ENCODE measurements around the gene PIGM. TPM values are rescaled to one million over a fixed set of nuclear protein-coding genes. Genes with fewer than 3 reads are reported as not detected.

PIGM gene
- 4.7 and 4.9 TPM in 2 replicates for total RNA-seq (2014; rRNA removed; shearing (Covaris generic))

DNA sequence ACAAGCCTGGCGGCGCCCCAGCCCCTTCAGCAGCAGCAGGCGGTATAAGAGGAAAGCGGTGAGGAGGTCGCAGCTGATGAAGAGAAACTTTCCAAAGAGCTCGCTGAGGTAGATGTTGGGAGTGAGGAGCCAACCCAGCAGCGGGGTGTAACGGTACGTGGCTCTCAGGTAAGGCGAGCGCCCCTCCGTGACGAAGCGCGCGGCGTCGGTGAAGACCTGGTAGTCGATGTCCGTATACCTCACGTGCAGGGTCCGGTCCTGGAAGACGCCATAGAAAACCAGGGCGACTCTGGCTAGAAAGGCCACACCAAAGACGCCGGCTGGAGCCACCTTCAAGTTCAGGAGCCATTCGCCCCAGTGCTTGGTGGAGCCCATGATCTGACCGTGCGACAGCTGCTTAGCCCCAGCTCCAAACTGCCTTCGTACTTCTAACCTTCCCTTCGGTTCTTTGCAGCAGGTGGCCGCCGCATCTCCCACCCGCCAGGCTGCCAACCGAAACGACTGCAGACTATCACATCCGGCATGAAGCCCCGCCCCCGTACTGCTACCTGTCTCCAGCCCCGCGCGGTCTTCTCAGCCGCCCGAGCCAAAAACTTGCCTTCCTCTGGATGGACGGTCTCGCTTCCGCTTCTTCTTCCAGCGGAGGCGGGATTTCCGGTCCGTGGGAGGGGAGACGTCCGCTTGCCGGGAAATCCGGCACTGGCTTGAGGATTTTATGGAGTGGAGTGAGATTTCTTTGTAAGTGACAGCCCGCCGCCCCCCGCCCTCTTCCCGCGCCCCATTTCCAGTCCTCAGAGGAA, at the start of gene PIGM:
Gene PIGM (minus strand): TSS at position 626 of the 800 bp plus-strand sequence. CDS start 251 bp downstream, at position 375.
- peak; percentile 87 for DNase-seq (ENCODE audit: low read depth)

- DNase-seq (ENCODE audit: low read depth): peak; percentile 56
These were observed 49.6 kb upstream of the PIGM start, which contains the start of gene KCNJ9 for GRCh38 chr1:160081261-160081936. Gene KCNJ9 (plus strand): TSS chr1:160081538. CDS start chr1:160084031, 2,493 bp downstream.

GRCh38 chr1:160080381-160081100, 48.8 kb upstream of the PIGM start:
- DNase-seq (ENCODE audit: low read depth): no peak

GRCh38 chr1:160079448-160079847, 47.7 kb upstream of the PIGM start:
- no peak for DNase-seq (ENCODE audit: low read depth)

DNA sequence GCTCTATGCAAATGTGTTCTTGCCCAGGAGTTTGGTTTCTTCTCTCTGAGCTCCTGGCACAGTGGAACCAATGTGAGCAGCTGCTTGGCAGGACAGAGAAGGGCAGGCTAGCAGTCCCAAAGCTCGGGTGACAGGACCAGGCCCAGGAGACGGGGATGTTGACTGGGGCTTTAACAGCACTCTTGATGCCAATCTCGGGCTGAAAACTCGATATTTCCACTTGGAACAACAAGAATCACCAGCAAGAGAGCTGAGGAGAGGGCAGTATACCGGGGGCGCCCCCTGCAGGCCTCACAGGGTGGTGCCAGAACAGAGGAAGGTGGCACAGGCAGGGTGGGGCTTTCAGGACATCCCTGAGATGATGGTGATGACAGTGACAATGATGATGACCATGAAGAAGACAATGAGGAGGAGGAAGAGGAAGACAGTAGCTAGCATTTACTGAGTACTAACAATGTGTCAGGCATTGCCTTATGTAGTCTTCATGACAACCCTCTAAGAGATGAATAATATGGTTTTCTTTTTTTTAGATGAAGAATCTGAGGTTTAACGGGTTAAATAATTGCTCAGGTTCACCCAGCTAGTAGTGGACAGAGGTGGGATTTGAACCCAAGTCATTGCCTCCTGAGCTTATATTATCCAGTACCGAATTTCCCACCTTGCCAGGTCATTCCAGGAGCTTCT, 46.9 kb upstream of the PIGM start:
- DNase-seq (ENCODE audit: low read depth): peak; percentile 21

DNA sequence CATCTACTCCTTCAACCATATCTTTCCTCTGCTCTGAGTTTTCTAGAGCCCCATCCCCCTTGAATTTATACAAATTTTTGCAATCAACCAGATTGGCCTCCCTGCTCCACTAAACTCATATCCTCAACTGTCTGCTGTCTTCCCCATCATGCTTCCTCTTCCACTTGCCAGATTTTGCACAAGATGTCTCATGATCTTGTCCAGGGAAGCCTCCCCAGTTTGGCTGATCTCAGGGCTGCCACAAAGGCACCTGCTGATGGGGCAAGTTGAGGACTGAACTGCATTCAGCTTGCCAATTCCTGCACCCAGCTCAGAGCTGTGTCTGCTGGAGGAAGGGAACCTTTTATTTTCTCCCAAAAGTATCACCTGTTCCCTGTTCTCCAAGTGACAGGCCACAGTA, 45.7 kb upstream of the PIGM start:
- no peak for DNase-seq (ENCODE audit: low read depth)

DNA sequence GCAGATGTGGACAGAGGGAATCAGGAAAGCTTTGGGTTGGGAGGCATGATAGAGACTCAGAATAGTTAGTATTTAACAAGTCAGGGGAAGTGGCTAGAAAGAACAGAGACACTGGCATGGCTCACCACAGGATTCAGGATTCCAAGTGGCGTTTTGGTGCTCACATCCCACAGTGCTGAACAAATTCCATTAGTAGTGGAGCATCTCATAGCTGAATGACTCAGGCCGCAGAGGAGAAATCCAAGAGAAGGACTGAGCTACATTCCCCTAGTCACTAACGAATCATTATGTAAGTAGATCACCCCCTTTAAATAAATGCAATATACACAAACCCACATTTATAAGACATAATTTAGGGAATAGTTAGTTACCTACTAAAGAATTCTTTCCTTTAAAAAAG, 44.5 kb upstream of the PIGM start:
- no peak for DNase-seq (ENCODE audit: low read depth)

DNA sequence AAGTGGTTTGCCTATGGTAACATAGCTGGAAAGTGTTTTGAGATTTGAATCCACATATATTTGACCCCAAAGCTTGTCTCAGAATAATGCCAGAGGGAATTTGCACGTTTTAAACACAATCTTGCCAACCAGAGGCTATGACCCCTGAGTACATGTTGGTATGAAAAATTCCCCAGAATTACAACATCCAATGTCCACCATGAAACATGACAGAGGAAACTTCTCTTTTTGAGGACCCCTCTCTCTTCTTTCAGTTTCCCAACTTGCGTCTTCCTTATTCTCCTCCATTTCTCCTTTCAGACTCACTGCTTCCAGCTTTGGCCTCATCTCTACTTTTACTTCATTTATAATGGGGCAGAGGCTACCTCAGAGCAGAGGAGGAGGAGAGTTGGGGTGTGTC, 44.0 kb upstream of the PIGM start:
- no peak for DNase-seq (ENCODE audit: low read depth)

DNA sequence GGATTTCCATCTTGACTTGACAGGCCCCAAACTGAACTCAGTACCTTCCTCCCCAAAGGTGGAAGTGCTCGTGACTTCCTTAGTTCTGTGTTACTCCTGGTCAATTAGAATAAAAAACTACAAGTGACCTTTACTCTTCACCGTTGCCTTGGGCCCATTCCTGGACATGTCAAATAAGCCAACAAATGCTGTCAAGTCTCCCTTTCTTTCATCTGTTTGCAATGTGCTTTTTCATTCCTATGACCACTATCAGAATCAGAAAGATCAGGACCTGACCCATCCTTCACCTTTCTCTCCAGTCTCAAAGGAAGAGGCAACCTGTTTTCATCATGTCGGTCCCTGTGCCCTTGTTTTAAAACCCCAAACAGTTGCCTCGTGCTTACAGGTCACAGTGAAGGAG, 43.1 kb upstream of the PIGM start:
- no peak for DNase-seq (ENCODE audit: low read depth)

DNA sequence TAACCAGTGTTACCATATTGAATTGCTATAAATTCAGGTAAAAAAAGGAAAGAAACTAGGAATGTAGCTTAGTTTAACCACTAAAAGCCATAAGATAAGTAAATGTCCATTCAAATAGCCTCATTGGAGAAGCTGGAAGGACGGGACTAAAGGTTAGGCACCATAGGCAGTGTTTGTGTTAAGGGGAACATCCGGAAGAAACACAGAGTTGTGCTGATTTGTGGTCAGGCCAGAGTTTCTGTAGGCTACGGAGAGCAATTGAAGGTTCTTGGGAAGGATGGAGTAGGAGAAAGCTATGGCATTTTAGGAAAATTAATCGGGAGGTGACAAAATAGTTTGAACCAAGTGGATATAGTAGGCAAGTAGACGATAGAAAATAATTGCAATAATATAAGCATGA, 39.5 kb upstream of the PIGM start:
- DNase-seq (ENCODE audit: low read depth): no peak

DNA sequence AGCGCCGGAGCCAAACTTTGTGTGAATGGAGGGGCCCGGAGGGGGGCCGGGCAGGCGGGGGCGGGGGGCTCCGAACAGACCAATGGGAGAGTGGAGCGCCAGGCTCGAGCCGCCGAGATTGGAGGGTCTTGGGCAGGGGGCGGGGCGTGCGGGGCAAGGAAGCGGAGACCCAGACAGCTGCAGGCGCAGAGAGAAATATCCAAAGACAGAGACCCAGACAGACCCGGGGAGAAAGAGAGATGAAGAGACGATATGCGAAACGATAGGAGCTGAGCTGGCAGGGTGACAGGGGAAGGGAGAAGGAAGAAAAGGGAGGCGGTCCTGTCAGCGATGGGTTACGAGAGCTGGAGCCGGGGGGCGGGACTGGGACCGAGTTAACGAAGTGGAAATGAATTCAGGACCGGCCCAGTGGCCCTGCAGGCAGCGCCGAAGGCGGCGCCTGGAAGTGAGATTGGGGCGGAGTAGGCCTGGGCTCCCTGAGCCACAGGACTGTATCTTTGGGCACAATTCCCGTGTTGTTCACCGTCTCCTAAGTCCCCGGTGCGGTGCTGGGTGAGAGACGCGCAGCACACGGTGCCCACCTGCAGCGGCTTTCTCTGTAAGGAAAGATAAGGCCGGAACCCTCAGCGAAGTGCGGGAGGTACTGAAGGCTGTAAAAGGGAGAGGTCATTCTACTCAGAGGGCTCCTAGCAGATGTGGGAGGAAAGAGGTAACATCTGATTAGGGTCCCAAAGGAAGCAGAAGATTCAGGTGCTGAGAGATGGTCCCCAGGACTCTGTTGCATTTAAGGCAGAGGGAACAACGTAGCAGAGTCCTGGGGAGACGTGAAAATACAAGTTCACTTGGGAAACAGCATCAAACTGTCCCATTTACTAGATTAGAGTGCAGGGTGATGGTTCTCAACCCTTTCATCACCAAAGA, 38.7 kb upstream of the PIGM start:
- DNase-seq (ENCODE audit: low read depth): peak; percentile 62

DNA sequence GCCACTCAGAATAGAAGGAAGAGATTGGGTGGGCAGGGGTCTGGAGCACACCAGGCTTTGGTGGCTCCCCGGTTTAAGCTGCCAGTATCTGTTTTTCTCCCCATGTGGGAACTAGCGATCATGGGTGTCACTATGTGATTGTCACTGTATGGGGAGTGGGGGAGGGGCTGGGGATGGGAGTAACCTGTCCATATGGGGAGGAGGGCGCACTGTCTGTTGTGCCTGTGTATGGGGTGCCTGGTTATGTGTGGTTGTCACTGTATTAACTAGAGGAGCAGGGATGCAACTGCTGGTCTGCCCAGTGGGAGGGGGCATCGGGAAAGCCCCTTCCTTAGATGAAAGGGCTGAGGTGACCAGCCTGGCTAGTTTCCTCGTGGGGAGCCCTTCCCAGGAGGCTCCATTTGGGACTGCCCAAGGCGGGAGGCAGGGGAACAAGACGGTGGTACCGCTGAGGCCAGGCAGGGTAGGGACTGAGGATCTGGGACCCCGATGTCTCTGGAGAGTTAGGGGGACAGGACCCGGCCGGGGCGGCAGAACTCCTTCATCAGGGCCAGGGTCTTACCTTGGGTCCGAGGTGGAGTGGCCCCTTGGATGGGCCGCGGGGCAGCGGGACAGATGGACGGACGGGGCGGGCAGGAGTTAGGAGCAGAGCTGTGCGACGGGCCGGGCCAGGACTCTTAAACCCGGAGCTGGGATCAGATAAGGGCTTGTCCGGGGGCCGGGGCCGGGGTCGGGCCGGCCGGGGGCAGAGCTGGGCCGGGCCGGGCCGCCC, 37.9 kb upstream of the PIGM start, which contains the start of gene KCNJ10:
Gene KCNJ10 (minus strand): TSS at position 701 of the 772 bp plus-strand sequence. CDS start 27,628 bp downstream, outside the sequence.
- no peak for DNase-seq (ENCODE audit: low read depth)

DNA sequence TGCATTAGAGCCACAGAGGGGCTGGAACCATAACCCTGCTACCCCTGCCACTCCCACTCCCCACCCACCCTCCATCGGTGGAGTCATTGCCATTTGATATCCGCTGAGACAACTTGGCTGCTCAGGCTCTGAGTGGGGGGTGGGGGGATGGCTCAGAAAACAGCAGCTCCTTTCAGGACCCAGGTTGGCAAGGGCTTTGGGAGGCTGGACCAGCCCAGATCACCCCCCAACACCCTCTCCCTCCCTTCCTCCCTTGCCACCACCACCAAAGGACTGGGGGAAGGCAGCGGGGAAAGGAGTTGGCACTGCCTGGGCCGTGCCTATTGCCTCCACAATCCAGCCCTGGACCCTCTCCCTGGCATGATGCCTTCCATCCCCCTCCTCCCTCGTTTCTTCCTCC, 36.4 kb upstream of the PIGM start:
- DNase-seq (ENCODE audit: low read depth): no peak

GRCh38 chr1:160066829-160067745, 35.3 kb upstream of the PIGM start:
- no peak for DNase-seq (ENCODE audit: low read depth)

DNA sequence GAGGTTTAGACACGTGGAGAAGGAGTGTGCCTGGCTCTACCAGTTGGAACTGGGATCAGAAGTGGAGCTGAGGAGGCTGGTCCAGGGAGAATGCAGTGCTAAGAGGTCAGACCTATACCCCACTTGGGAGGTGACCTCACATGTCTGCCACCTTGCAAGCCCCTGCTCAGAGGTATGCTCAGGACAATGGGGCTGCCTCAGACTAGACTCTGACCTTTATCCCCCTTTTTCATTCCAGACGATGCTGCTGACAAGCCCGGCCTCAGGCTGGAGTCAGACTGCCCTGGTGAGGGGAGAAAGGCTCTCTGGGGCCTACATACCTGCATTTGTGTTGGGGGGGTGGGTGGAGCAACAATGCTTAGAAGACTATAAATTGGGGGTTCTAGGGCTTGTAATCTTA, 33.0 kb upstream of the PIGM start:
- DNase-seq (ENCODE audit: low read depth): no peak

- no peak for DNase-seq (ENCODE audit: low read depth)
These were observed 32.4 kb upstream of the PIGM start for GRCh38 chr1:160064164-160064563.

DNA sequence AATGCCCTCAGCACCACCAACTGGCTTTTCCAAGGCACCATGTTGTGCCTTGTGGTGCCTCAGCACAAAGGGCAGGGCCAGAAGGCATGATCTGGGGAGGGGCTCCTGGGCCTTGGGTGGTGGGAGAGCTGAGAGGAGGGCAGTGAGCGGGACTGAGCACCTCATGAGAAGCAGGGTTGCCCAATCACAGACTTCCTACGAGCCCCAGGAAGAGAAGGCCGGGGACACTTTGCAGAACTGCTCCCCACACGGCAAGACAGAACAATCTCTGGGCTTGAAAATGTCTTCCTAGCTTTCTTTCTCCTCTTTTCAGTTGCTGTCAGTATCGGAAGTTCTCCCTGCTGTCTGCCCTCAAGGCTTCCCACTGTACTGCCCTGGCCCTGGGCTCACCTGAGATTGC, 31.4 kb upstream of the PIGM start:
- DNase-seq (ENCODE audit: low read depth): no peak

DNA sequence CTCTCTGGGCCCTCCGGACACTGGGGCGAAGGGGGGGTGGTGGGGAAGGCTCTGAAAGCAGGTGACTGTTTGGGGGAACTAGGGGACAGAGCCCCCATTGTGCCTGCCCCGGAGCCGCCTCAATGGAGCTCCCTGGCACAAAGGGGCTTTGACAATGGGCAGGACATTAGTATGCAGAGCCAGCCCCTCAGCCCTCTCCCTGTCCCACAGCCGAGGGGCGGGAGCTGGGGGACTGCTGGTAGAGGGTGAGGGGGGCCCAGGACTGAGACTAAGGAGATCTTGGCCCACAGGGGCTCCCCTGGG, 30.4 kb upstream of the PIGM start:
- no peak for DNase-seq (ENCODE audit: low read depth)
